PC-9 (cell line): ENCODE results near the gene IL32.

Source experiments
- EZH2 ChIP-seq: fragments of 200-600 bp; sonication (generic); IDR thresholded peaks from 2 replicates; pipeline ENCODE4 v1.8.0; 2017; ENCODE audit warnings: antibody characterized with exemption, low read depth
- TF ChIP-seq, protein P1 (sequence below): fragments of 200-600 bp; sonication (generic); conservative IDR thresholded peaks from 2 replicates; pipeline ENCODE4 v1.6.1; 2017; ENCODE audit warnings: mixed run types, antibody characterized with exemption, mild to moderate bottlenecking, moderate library complexity

- TF ChIP-seq, protein P1, sequence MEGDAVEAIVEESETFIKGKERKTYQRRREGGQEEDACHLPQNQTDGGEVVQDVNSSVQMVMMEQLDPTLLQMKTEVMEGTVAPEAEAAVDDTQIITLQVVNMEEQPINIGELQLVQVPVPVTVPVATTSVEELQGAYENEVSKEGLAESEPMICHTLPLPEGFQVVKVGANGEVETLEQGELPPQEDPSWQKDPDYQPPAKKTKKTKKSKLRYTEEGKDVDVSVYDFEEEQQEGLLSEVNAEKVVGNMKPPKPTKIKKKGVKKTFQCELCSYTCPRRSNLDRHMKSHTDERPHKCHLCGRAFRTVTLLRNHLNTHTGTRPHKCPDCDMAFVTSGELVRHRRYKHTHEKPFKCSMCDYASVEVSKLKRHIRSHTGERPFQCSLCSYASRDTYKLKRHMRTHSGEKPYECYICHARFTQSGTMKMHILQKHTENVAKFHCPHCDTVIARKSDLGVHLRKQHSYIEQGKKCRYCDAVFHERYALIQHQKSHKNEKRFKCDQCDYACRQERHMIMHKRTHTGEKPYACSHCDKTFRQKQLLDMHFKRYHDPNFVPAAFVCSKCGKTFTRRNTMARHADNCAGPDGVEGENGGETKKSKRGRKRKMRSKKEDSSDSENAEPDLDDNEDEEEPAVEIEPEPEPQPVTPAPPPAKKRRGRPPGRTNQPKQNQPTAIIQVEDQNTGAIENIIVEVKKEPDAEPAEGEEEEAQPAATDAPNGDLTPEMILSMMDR: peak; percentile 74
- no peak for TF ChIP-seq EZH2
Measured at GRCh38 chr16:3094289-3095027, 29.0 kb downstream of the IL32 start.
